RWPE1 (cell line): ENCODE data around the gene HDGF.

Experiments
- CTCF ChIA-PET: fragments of 350-600 bp; sonication (Branson Sonifier 250); formaldehyde crosslinking; extraction: SDS; loops from one replicate; lab custom pipeline; 2021; lab: Yijun Ruan, JAX
- POLR2A ChIA-PET: fragments of 400-600 bp; formaldehyde crosslinking; extraction: SDS; loops from one replicate; lab custom pipeline; 2020; ENCODE audit warnings: antibody characterized with exemption; ENCODE audit not compliant: low non-redundant PET; lab: Yijun Ruan, JAX
- DNase-seq: peaks from one replicate; pipeline ENCODE4 v3.0.0; 2012; ENCODE audit warnings: low spot score
- H3K27ac ChIP-seq: fragments of 450-650 bp; 2 replicates; pipeline ENCODE4 v1.5.1; 2017
- TF ChIP-seq, protein P1 (sequence below): fragments of 450-650 bp; conservative IDR thresholded peaks from 2 replicates; pipeline ENCODE4 v1.5.1; 2017; ENCODE audit warnings: low read depth, mild to moderate bottlenecking

HDGF gene

DNA sequence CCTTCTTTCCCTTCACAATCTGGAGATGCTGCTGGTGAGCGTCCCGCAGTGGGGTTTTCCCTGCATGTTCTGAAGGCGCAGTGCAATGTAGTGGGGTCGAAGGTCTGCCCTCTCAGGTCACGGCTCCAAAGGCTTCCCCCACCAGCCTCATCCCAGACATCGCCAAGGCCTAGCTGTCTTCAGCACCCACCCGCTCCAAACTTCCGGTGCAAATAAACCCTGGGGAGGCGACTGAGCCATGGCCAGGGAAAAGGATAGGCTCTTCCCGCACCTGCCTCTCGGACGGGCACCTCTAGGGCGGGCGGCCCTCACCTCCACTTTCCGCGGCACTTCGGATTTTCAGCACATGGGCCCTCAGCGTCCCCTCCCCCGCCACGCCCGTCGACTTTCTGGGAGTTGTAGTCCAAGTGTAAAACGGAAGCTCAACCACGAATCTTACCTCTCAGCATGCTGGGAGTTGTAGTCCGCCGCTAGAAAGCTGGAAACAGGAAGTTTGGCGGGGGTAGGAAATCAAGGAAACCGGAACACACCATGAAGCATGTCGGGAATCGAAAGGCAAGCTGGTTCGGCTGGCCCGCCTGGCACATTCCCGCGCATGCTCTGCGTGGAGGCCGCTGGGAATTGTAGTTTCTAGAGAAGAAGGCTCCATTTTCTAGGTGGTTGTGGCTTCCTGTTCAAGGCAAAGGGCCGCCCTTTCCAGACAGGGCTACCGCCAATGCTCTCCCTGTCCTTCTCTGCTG, 10.6 kb downstream of the HDGF start, which contains the start of gene MRPL24:
Gene MRPL24 (minus strand): TSS at position 348 of the 740 bp plus-strand sequence. CDS start 2,384 bp downstream, outside the sequence.
- ChIA-PET POLR2A (interaction anchor here (0.6 to 0.9 kb wide), 4 partner anchors 10 to 26 kb away, joined by 3 to 8 read pairs (median 4); partner anchors contain the start of genes HDGF, ISG20L2, METTL25B and PRCC), CTCF (interaction anchor here (0.6 to 1.2 kb wide), 2 partner anchors 14 to 33 kb away, joined by 3 to 5 read pairs; no protein-coding TSS in a partner anchor)
- peak within 1 kb of the TSS; percentile 87 for H3K27ac ChIP-seq
- TF ChIP-seq, protein P1, sequence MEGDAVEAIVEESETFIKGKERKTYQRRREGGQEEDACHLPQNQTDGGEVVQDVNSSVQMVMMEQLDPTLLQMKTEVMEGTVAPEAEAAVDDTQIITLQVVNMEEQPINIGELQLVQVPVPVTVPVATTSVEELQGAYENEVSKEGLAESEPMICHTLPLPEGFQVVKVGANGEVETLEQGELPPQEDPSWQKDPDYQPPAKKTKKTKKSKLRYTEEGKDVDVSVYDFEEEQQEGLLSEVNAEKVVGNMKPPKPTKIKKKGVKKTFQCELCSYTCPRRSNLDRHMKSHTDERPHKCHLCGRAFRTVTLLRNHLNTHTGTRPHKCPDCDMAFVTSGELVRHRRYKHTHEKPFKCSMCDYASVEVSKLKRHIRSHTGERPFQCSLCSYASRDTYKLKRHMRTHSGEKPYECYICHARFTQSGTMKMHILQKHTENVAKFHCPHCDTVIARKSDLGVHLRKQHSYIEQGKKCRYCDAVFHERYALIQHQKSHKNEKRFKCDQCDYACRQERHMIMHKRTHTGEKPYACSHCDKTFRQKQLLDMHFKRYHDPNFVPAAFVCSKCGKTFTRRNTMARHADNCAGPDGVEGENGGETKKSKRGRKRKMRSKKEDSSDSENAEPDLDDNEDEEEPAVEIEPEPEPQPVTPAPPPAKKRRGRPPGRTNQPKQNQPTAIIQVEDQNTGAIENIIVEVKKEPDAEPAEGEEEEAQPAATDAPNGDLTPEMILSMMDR, result no peak
- DNase-seq, result peak; percentile 93

DNA sequence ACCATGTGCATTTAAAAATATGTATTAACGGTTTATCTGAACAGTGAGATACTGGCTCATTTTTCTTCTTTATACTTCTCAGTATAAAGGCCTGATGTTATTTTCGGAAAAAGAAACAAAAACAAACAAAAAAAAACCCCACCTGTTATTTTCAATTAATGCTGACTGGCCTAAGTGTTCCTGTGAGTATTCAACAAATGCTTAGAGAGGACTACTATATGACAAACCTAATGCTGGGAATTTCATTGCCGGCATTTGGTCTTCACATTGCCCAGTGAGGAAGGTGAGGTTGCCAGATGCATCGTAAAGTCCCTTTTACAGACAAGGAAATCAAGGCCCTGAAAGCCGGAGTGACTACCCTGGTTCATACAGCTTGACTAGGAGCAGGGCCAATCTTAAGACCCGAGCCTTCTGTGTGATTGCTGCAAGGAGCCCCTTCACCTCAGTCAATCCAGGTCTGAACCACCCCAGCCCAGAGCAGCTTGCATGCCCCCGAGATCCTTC, 11.2 kb downstream of the HDGF start:
- peak overlapping the region; percentile 87 for H3K27ac ChIP-seq
- no peak for DNase-seq
- CTCF ChIA-PET, result interaction anchor here (0.6 to 1.2 kb wide), 2 partner anchors 13 to 34 kb away, joined by 3 to 5 read pairs; no protein-coding TSS in a partner anchor
- POLR2A ChIA-PET, result no interaction called here
- TF ChIP-seq, protein P1, result no peak

DNA sequence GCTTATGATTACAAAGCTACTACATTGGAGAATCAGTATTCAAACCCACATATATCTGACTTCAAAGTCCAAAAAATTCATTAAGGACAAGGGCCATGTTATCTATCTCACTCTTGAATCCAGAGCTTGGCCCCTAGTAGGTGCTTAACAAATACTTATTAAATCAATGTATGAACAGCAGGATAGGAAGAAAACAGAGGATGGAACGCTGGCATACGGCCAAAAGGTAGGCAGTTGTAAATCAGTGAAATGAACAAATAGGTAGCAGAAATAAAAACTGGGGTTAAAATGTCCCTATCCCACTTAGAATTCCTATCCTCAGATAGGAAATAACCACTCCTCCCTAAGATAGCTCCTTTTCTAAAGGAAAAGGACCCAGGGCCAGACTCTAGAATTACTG, 12.6 kb downstream of the HDGF start:
- H3K27ac ChIP-seq, result no peak overlapping the region
- POLR2A ChIA-PET, result no interaction called here
- TF ChIP-seq, protein P1, result no peak
- no peak for DNase-seq
- CTCF ChIA-PET, result interaction anchor here (0.7 kb wide), 1 partner anchor 121 kb away, joined by 3 read pairs; no protein-coding TSS in a partner anchor

DNA sequence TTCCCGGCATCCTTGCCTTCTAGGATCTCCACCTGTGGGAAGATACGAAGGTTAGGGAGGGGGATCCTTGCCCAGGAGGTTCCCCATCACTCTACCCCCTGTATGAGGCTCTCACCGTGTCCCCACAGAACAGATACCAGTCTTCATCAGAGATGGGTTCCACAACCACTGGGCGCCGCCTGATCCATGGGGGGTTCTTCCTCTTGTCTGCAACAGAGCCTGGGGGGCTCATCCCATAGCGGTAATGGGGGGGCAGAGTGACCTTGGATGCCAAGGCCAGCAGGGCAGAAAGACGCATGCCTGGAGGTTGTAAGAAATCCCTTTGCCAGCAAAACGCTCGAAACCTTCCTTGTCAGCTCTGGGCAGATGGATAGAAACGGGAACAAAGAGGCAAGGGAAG, 13.1 kb downstream of the HDGF start:
- DNase-seq, result no peak
- ChIA-PET CTCF (interaction anchor here (0.7 kb wide), 1 partner anchor 121 kb away, joined by 3 read pairs; no protein-coding TSS in a partner anchor), POLR2A (no interaction called here)
- H3K27ac ChIP-seq, result peak overlapping the region; percentile 39
- TF ChIP-seq, protein P1, result no peak

DNA sequence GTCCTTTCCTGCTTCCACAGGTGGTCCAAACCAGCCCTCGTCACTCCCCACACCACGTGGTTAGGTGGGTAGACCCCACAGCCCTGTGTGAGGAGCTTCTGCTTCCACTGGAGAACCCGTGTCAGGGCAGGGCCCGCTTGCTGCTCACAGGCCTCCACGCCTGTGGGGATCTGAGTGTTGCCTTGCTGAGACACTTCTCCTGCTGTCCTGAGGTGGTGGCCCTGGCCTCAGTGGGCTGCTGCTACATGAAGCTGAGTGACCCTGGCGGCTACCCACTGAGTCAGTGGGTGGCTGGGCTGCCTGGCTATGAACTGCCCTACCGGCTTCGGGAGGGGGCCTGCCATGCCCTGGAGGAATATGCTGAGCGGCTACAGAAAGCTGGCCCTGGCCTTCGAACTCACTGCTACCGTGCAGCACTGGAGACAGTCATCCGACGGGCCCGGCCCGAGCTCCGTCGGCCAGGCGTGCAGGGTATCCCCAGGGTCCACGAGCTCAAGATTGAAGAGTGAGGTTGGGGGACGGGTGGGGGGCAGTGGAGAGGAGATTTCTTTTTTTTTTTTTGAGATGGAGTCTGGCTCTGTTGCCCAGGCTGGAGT, 17.4 kb downstream of the HDGF start:
- ChIA-PET POLR2A (interaction anchor here (0.7 kb wide), 1 partner anchor 14 kb away, joined by 5 read pairs; no protein-coding TSS in a partner anchor), CTCF (interaction anchor here (0.6 kb wide), 3 partner anchors 27 to 158 kb away, joined by 4 to 10 read pairs (median 5); no protein-coding TSS in a partner anchor)
- DNase-seq, result no peak
- H3K27ac ChIP-seq, result peak overlapping the region; percentile 37
- TF ChIP-seq, protein P1, result no peak
